Erythroblast (primary cell): ENCODE results near the gene CLEC18B.
"Not testable (repeated sequence)": the region's sequence is repeated elsewhere in the genome, so short reads cannot be mapped to it uniquely, and the experiment has no call there.

ENCODE experiments used
- GATA1 ChIP-seq: IDR thresholded peaks from 2 replicates; pipeline ENCODE4 v1.6.1; 2011; ENCODE audit warnings: low read depth, mild to moderate bottlenecking, control low read depth, low read length, moderate library complexity
- POLR2A ChIP-seq: IDR thresholded peaks from 2 replicates; pipeline ENCODE4 v1.6.1; 2011; ENCODE audit warnings: mild to moderate bottlenecking, low read length

GRCh38 chr16:74367469-74368001 is 53.7 kb downstream of the CLEC18B start:
- TF ChIP-seq POLR2A, GATA1: not testable (repeated sequence)
